Fibroblast of lung (primary cell): ENCODE measurements around the gene CHP1. TPM values are rescaled to one million over a fixed set of nuclear protein-coding genes. Genes with fewer than 3 reads are reported as not detected.

ENCODE experiments used
- DNase-seq, 2 donors: peaks; one replicate each; pipeline versions ENCODE4 v3.0.0 to v3.0.0-alpha.2; 2010; ENCODE audit warnings: low read depth in 2 of 2
- H2AFZ ChIP-seq: 2 replicates; pipeline ENCODE4 v1.5.1; 2012; ENCODE audit warnings: low read length, control low read depth, inconsistent platforms
- H3K27ac ChIP-seq: 2 replicates; pipeline ENCODE4 v1.5.1; 2011; ENCODE audit warnings: low read length, control low read depth; ENCODE audit not compliant: insufficient read depth
- H3K27me3 ChIP-seq: 2 replicates; pipeline ENCODE4 v1.5.1; 2011; ENCODE audit warnings: mild to moderate bottlenecking, low read length; ENCODE audit not compliant: control insufficient read depth, insufficient read depth
- H3K36me3 ChIP-seq: 2 replicates; pipeline ENCODE4 v1.5.1; 2011; ENCODE audit warnings: low read length; ENCODE audit not compliant: control insufficient read depth, insufficient read depth
- H3K4me1 ChIP-seq: 2 replicates; pipeline ENCODE4 v1.5.1; 2011; ENCODE audit warnings: low read length; ENCODE audit not compliant: control insufficient read depth, insufficient read depth; ENCODE audit errors: extremely low read depth
- H3K4me2 ChIP-seq: 2 replicates; pipeline ENCODE4 v1.5.1; 2011; ENCODE audit warnings: low read length, control low read depth; ENCODE audit not compliant: insufficient read depth; ENCODE audit errors: extremely low read depth
- H3K4me3 ChIP-seq, 4 experiments: fragments of 200-600 bp in 1 of 4; sonication (generic) in 1 of 4; replicated peaks in 1 of 4; 2 replicates each; pipeline ENCODE4 v1.5.1; 2011 to 2016; ENCODE audit warnings: low read length in 4 of 4, low read depth in 3 of 4, mild to moderate bottlenecking in 3 of 4, control low read depth in 2 of 4, inconsistent platforms in 1 of 4, mixed read lengths in 1 of 4; ENCODE audit not compliant: insufficient read depth in 1 of 4; ENCODE audit errors: control extremely low read depth in 1 of 4
- H3K79me2 ChIP-seq: 2 replicates; pipeline ENCODE4 v1.5.1; 2012; ENCODE audit warnings: mild to moderate bottlenecking, low read length, inconsistent platforms; ENCODE audit not compliant: control insufficient read depth, insufficient read depth
- H3K9ac ChIP-seq: 2 replicates; pipeline ENCODE4 v1.5.1; 2011; ENCODE audit warnings: mild to moderate bottlenecking, low read length, control low read depth; ENCODE audit not compliant: insufficient read depth
- H3K9me3 ChIP-seq: 2 replicates; pipeline ENCODE4 v1.5.1; 2012; ENCODE audit warnings: low read depth, low read length; ENCODE audit not compliant: control insufficient read depth, insufficient read depth
- H4K20me1 ChIP-seq: 2 replicates; pipeline ENCODE4 v1.5.1; 2011; ENCODE audit warnings: low read length; ENCODE audit not compliant: control insufficient read depth, insufficient read depth; ENCODE audit errors: extremely low read depth
- EZH2 ChIP-seq: IDR thresholded peaks from 2 replicates; pipeline ENCODE4 v1.5.1; 2012; ENCODE audit warnings: low read length, control low read depth, mild to moderate bottlenecking; ENCODE audit errors: missing control alignments
- polyA plus RNA-seq, 2 donors: library from polyadenylated mRNA; depleted of rRNA in 1 of 2; stranded (reverse) in 1 of 2; unstranded in 1 of 2; fragments of >200 nt; gene quantifications; 2 replicates each; pipeline ENCODE4 v1.2.1, GENCODE V29; 2011 to 2012; ENCODE audit warnings: missing spikeins in 1 of 2
- total RNA-seq: library from RNA; depleted of rRNA; stranded (reverse); fragments of >200 nt; gene quantifications from 2 replicates; pipeline ENCODE4 v1.2.1, GENCODE V29; 2014
- TF ChIP-seq, protein P1 (sequence below), 2 donors: IDR thresholded peaks in 1 of 2; conservative IDR thresholded peaks in 1 of 2; 1 replicate in 1 of 2; 2 replicates in 1 of 2; pipeline ENCODE4 v1.5.1; 2011 to 2012; ENCODE audit warnings: low read length in 2 of 2, control low read depth in 1 of 2, inconsistent platforms in 1 of 2, low read depth in 1 of 2, mild to moderate bottlenecking in 1 of 2

Gene CHP1
- total and polyA plus RNA-seq, 2 donors (not counting 1 experiment from before 2014, with no cell fraction given), result 84.7 to 118 TPM

DNA sequence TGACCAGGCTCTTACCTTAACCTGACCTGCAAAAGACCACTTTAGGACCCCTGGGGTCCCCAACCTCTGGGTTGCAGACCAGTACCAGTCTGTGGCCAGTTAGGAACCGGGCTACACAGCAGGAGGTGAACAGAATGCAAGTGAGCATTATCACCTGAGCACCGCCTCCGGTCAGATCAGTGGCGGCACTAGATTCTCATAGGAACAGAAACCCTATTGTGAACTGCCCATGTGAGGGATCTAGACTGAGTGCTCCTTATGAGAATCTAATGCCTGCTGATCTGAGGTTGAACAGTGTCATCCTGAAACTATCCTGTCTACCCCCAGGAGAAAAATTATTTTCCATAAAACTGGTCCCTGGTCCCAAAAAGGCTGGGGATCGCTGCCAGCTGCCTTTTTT, 20.3 kb downstream of the CHP1 start:
- Histone ChIP-seq H3K9ac (no peak overlapping the region), H3K27me3 (no peaks in the 10 kb centered on the region), H3K79me2 (no peaks in the 10 kb centered on the region), H3K27ac (no peak overlapping the region), H3K36me3 (no peaks in the 10 kb centered on the region), H3K4me2 (no peak overlapping the region), H3K4me1 (peaks cover 2% of the 10 kb centered on the region), H3K9me3 (no peaks in the 10 kb centered on the region), H3K4me3 (no peak overlapping the region), H4K20me1 (no peaks in the 10 kb centered on the region), H2AFZ (no peak overlapping the region)
- DNase-seq, result no peak
- no peak for TF ChIP-seq EZH2
- TF ChIP-seq, protein P1, sequence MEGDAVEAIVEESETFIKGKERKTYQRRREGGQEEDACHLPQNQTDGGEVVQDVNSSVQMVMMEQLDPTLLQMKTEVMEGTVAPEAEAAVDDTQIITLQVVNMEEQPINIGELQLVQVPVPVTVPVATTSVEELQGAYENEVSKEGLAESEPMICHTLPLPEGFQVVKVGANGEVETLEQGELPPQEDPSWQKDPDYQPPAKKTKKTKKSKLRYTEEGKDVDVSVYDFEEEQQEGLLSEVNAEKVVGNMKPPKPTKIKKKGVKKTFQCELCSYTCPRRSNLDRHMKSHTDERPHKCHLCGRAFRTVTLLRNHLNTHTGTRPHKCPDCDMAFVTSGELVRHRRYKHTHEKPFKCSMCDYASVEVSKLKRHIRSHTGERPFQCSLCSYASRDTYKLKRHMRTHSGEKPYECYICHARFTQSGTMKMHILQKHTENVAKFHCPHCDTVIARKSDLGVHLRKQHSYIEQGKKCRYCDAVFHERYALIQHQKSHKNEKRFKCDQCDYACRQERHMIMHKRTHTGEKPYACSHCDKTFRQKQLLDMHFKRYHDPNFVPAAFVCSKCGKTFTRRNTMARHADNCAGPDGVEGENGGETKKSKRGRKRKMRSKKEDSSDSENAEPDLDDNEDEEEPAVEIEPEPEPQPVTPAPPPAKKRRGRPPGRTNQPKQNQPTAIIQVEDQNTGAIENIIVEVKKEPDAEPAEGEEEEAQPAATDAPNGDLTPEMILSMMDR (conservative IDR thresholded peaks at IDR 0.05 in 1 of 2, IDR thresholded peaks at IDR 0.05 in 1 of 2; ENCODE audit: low read depth in 1 of 2, low read length in 2 of 2), result no peak

GRCh38 chr15:41254560-41254959, 23.5 kb downstream of the CHP1 start:
- Histone ChIP-seq H4K20me1 (no peaks in the 10 kb centered on the region), H3K27ac (no peak overlapping the region), H3K4me2 (no peak overlapping the region), H3K79me2 (no peaks in the 10 kb centered on the region), H3K4me1 (peaks cover 2% of the 10 kb centered on the region), H3K4me3 (no peak overlapping the region), H3K9me3 (no peaks in the 10 kb centered on the region), H2AFZ (no peak overlapping the region), H3K9ac (no peak overlapping the region), H3K36me3 (no peaks in the 10 kb centered on the region), H3K27me3 (no peaks in the 10 kb centered on the region)
- DNase-seq, result no peak
- TF ChIP-seq EZH2, result no peak
- TF ChIP-seq, protein P1 (conservative IDR thresholded peaks at IDR 0.05 in 1 of 2, IDR thresholded peaks at IDR 0.05 in 1 of 2; ENCODE audit: low read depth in 1 of 2, low read length in 2 of 2), result no peak

DNA sequence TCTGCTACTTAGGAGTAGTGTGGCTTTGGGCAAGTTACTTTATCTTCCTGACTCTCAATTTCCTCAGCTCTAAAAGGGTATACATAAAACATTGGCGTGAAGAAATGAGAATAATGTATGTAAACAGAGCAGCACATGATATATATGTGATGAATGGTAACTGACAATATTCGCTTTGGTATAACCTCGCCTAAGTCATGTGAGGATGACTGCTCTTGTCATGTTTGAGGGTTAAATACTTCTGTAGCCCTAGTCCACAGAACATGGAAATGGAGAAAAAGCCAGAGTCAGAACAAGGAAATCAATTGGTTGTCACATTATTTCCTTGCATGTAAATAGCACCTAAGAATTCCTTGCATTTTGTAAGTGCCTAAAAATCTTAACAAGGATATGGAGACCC, 25.0 kb downstream of the CHP1 start:
- TF ChIP-seq, protein P1 (conservative IDR thresholded peaks at IDR 0.05 in 1 of 2, IDR thresholded peaks at IDR 0.05 in 1 of 2; ENCODE audit: low read depth in 1 of 2, low read length in 2 of 2), result no peak
- no peak for TF ChIP-seq EZH2
- Histone ChIP-seq H3K36me3 (no peaks in the 10 kb centered on the region), H3K27ac (no peak overlapping the region), H3K79me2 (no peaks in the 10 kb centered on the region), H3K9ac (no peak overlapping the region), H3K9me3 (no peaks in the 10 kb centered on the region), H3K4me2 (no peak overlapping the region), H3K27me3 (no peaks in the 10 kb centered on the region), H3K4me1 (no peaks in the 10 kb centered on the region), H4K20me1 (no peaks in the 10 kb centered on the region), H3K4me3 (no peak overlapping the region), H2AFZ (no peak overlapping the region)
- DNase-seq, result no peak
